Activated CD4-positive, CD25-positive, alpha-beta regulatory T cell (primary cell): ENCODE data around the gene SEPTIN11.

Experiments used
- DNase-seq, 4 experiments: peaks; one replicate each; lab custom pipeline; 2025; lab: John Stamatoyannopoulos, UW

The SEPTIN11 gene

GRCh38 chr4:76949276-76950051 is at the start of gene SEPTIN11:
Gene SEPTIN11 (plus strand): TSS chr4:76949752. CDS start chr4:76949904, 152 bp downstream.
- DNase-seq = peak; percentile 70 to 73 (median 72)

GRCh38 chr4:76902233-76902890 is 47.2 kb upstream of the SEPTIN11 start:
- no peak for DNase-seq

- no peak for DNase-seq
These were observed 44.8 kb upstream of the SEPTIN11 start for GRCh38 chr4:76904646-76905190.

GRCh38 chr4:76905521-76905920 is 44.0 kb upstream of the SEPTIN11 start:
- DNase-seq = no peak

GRCh38 chr4:76909711-76910110 is 39.8 kb upstream of the SEPTIN11 start:
- DNase-seq = no peak

- DNase-seq = no peak
These were observed 28.8 kb upstream of the SEPTIN11 start for GRCh38 chr4:76920715-76921114.

GRCh38 chr4:76923619-76924357 is 25.8 kb upstream of the SEPTIN11 start:
- DNase-seq = no peak

GRCh38 chr4:76926841-76927240 is 22.7 kb upstream of the SEPTIN11 start:
- DNase-seq = no peak

GRCh38 chr4:76930685-76931084 is 18.9 kb upstream of the SEPTIN11 start:
- DNase-seq = no peak

GRCh38 chr4:76931087-76931486 is 18.5 kb upstream of the SEPTIN11 start:
- no peak for DNase-seq

- DNase-seq = no peak
These were observed 17.8 kb upstream of the SEPTIN11 start for GRCh38 chr4:76931576-76932276.

- no peak for DNase-seq
These were observed 10.4 kb upstream of the SEPTIN11 start for GRCh38 chr4:76939184-76939583.

- no peak for DNase-seq
These were observed 6.4 kb upstream of the SEPTIN11 start for GRCh38 chr4:76943129-76943620.

GRCh38 chr4:76943790-76944189 is 5.8 kb upstream of the SEPTIN11 start:
- DNase-seq = no peak

GRCh38 chr4:76947369-76947768 is 2.2 kb upstream of the SEPTIN11 start:
- no peak for DNase-seq

GRCh38 chr4:76948443-76949275 is 893 bp upstream of the SEPTIN11 start:
- DNase-seq = peak; percentile 17 to 39 (median 20)

- peak in 3 of 4 experiments; percentile 9 to 29 (median 22) for DNase-seq
These were observed 752 bp downstream of the SEPTIN11 start for GRCh38 chr4:76950052-76950955.

- DNase-seq = no peak
These were observed 1.6 kb downstream of the SEPTIN11 start for GRCh38 chr4:76950956-76951671.

- no peak for DNase-seq
These were observed 2.1 kb downstream of the SEPTIN11 start for GRCh38 chr4:76951672-76952010.
